Measurements from ENCODE around the gene LRRC45.

Gene LRRC45

DNA sequence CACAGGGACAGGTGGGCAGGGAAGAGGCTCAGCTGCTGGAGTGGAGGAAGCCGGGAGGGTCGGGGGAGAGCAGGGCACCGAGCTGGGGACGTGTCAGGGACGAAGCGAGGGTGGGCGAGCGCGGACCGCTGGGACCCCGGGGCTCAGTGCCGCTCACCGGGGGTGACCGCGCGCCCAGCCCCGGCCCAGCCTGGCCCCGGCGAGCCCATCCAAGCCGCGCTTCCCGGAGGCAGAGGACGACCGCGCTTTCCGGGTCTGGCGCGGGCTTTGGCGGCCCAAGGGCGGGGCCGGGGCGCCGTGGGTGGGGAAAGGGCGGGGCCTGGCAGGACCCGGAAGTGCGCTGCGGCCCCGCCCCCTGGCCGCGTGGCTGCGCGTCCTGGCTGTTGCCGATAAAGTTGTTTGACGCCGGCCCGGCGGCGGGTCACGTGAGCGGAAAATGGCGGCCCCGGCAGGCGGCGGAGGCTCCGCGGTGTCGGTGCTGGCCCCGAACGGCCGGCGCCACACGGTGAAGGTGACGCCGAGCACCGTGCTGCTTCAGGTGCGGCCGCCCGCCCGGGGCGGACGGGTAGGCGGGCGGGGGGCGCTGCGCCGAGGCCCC, 45.8 kb upstream of the LRRC45 start, which contains the start of gene ASPSCR1 (continued):
- TF ChIP-seq ZNF114 (tag by site-specific recombination; IDR thresholded peaks at IDR 0.05), result no peak
- TF ChIP-seq ZNF169 (tag by site-specific recombination; IDR thresholded peaks at IDR 0.05), result no peak
- peak; percentile 85 for TF ChIP-seq KLF9 (tag by site-specific recombination; IDR thresholded peaks at IDR 0.05; ENCODE audit: low read depth)
- no peak for TF ChIP-seq GLI4 (tag by site-specific recombination; IDR thresholded peaks at IDR 0.05)
- no peak for TF ChIP-seq ZNF677 (tag by site-specific recombination; IDR thresholded peaks at IDR 0.05)
- TF ChIP-seq ZNF768 (tag by site-specific recombination; IDR thresholded peaks at IDR 0.05), result no peak
- 0 out of 2 replicates have a peak, but pooled peaks have one; percentile 58 for TF ChIP-seq ZFP37 (tag by site-specific recombination; IDR thresholded peaks at IDR 0.05)
- no peak for TF ChIP-seq ZNF571 (tag by site-specific recombination; IDR thresholded peaks at IDR 0.05)
- 0 out of 2 replicates have a peak, but pooled peaks have one; percentile 52 for TF ChIP-seq KLF17 (tag by site-specific recombination; IDR thresholded peaks at IDR 0.05)
- no peak; the same call in 1 of the 2 replicates for TF ChIP-seq ZNF398 (tag by site-specific recombination; IDR thresholded peaks at IDR 0.05)
- no peak for TF ChIP-seq GFI1B (tag by site-specific recombination; IDR thresholded peaks at IDR 0.05)
- TF ChIP-seq ZNF639 (tag by site-specific recombination; IDR thresholded peaks at IDR 0.05), result no peak
- TF ChIP-seq ZNF610 (tag by site-specific recombination; IDR thresholded peaks at IDR 0.05; ENCODE audit: borderline replicate concordance), result no peak
- no peak for TF ChIP-seq ZNF214 (tag by site-specific recombination; IDR thresholded peaks at IDR 0.05; ENCODE audit: borderline replicate concordance)
- TF ChIP-seq ZFP3 (tag by site-specific recombination; IDR thresholded peaks at IDR 0.05; ENCODE audit: low read depth), result no peak
- no peak for TF ChIP-seq ZNF426 (tag by site-specific recombination; IDR thresholded peaks at IDR 0.05)
- TF ChIP-seq IKZF3 (tag by site-specific recombination; IDR thresholded peaks at IDR 0.05), result peak; percentile 77
- no peak for TF ChIP-seq ZNF501 (tag by site-specific recombination; IDR thresholded peaks at IDR 0.05)
- no peak for TF ChIP-seq OVOL3 (tag by site-specific recombination; IDR thresholded peaks at IDR 0.05)
- TF ChIP-seq OSR2 (tag by site-specific recombination; IDR thresholded peaks at IDR 0.05), result no peak; the same call in 1 of the 2 replicates
- no peak for TF ChIP-seq PRDM6 (tag by site-specific recombination; IDR thresholded peaks at IDR 0.05)
- TF ChIP-seq, protein P1, sequence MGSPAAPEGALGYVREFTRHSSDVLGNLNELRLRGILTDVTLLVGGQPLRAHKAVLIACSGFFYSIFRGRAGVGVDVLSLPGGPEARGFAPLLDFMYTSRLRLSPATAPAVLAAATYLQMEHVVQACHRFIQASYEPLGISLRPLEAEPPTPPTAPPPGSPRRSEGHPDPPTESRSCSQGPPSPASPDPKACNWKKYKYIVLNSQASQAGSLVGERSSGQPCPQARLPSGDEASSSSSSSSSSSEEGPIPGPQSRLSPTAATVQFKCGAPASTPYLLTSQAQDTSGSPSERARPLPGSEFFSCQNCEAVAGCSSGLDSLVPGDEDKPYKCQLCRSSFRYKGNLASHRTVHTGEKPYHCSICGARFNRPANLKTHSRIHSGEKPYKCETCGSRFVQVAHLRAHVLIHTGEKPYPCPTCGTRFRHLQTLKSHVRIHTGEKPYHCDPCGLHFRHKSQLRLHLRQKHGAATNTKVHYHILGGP (tag by site-specific recombination; IDR thresholded peaks at IDR 0.05), result no peak
- TF ChIP-seq, protein P2, sequence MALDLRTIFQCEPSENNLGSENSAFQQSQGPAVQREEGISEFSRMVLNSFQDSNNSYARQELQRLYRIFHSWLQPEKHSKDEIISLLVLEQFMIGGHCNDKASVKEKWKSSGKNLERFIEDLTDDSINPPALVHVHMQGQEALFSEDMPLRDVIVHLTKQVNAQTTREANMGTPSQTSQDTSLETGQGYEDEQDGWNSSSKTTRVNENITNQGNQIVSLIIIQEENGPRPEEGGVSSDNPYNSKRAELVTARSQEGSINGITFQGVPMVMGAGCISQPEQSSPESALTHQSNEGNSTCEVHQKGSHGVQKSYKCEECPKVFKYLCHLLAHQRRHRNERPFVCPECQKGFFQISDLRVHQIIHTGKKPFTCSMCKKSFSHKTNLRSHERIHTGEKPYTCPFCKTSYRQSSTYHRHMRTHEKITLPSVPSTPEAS (tag by site-specific recombination; IDR thresholded peaks at IDR 0.05), result no peak
- TF ChIP-seq ZNF596 (tag by site-specific recombination; IDR thresholded peaks at IDR 0.05), result no peak
- TF ChIP-seq ZNF600 (tag by site-specific recombination; IDR thresholded peaks at IDR 0.05), result no peak
- TF ChIP-seq, protein P3, sequence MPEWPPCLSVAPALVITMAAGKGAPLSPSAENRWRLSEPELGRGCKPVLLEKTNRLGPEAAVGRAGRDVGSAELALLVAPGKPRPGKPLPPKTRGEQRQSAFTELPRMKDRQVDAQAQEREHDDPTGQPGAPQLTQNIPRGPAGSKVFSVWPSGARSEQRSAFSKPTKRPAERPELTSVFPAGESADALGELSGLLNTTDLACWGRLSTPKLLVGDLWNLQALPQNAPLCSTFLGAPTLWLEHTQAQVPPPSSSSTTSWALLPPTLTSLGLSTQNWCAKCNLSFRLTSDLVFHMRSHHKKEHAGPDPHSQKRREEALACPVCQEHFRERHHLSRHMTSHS (tag by site-specific recombination; IDR thresholded peaks at IDR 0.05), result no peak
- no peak for TF ChIP-seq ZNF112 (tag by site-specific recombination; IDR thresholded peaks at IDR 0.05)
- no peak for TF ChIP-seq ZNF157 (tag by site-specific recombination; IDR thresholded peaks at IDR 0.05)
- TF ChIP-seq ZNF37A (tag by site-specific recombination; IDR thresholded peaks at IDR 0.05), result no peak

Data from HEK293 (cell line).